Suprapubic skin (tissue), 3 donors: Measurements from ENCODE around the gene EPB41.

ENCODE experiments used
- CTCF ChIP-seq, 2 donors: fragments of 200-600 bp in 1 of 2; fragments of 450-650 bp in 1 of 2; sonication (generic) in 1 of 2; IDR thresholded peaks; one replicate each; pipeline ENCODE4 v1.5.1; 2016 to 2019; ENCODE audit warnings: antibody characterized with exemption in 2 of 2, mild to moderate bottlenecking in 1 of 2, moderate library complexity in 1 of 2
- POLR2AphosphoS5 ChIP-seq, 3 donors: sonication (generic); formaldehyde crosslinking; IDR thresholded peaks; one replicate each; pipeline ENCODE4 v1.6.1; 2017; ENCODE audit warnings: antibody characterized with exemption in 3 of 3

GRCh38 chr1:29144178-29144577 lies 229.8 kb downstream of the EPB41 start:
- TF ChIP-seq POLR2AphosphoS5 (IDR thresholded peaks at IDR 0.05) (no peak), CTCF (IDR thresholded peaks at IDR 0.05) (no peak)
